Sciatic nerve (tissue), 2 donors: ENCODE results near the gene TLE5. TPM values are rescaled to one million over a fixed set of nuclear protein-coding genes. Genes with fewer than 3 reads are reported as not detected.
A peak's percentile ranks its signal among the peaks of the same experiment; 100 is the strongest.

Source experiments
- ATAC-seq: fragments of 200-7000 bp; cut with Tn5 transposase; one replicate; pipeline ENCODE4 v1.9.1; 2020; ENCODE audit warnings: mild to moderate bottlenecking, moderate library complexity
- DNase-seq: peaks from one replicate; pipeline ENCODE4 v3.0.0-alpha.2; 2020; ENCODE audit warnings: low spot score
- intact Hi-C: fragments of 100-400 bp; cut with DNase I; formaldehyde crosslinking; loops from one replicate; pipeline ENCODE4 v1.14.2; 2022
- total RNA-seq: library from RNA; stranded (reverse); fragmentation: NEBNext Ultra II Directional; extraction: Animal tissue kit (Norgen Biotek cat#: 25700); gene quantifications from one replicate; pipeline ENCODE4 v1.2.1, GENCODE V29; 2021
- donor health status: DM: no; HTN: no; CAD: no.
- donor health status: DM: no; HTN: no; CAD: no.

Gene TLE5
- total RNA-seq, 1 donor from 2014 or later, result 708 TPM

- ATAC-seq, result peak; percentile 51
- intact Hi-C loops, result loop anchor here (10.0 kb wide), 1 partner anchor 50 kb away; no protein-coding TSS in a partner anchor
- peak; percentile 76 for DNase-seq
Observed at GRCh38 chr19:3034656-3035541, 27.4 kb downstream of the TLE5 start.

DNA sequence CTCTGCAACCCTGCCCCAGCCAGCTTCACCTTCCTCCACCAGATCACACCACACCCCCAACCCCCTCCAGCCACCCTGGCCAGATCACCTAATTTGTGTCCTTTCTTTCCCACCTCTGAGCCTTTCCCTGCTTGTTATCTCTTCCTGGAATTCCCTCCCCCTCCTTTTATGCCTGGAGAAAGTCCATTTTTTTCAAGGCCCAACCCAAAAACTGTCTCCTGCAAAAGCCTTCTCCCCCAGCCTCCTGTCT lies 28.0 kb downstream of the TLE5 start:
- intact Hi-C loops, result loop anchor here (10.0 kb wide), 1 partner anchor 50 kb away; no protein-coding TSS in a partner anchor
- ATAC-seq, result no peak
- no peak for DNase-seq

DNA sequence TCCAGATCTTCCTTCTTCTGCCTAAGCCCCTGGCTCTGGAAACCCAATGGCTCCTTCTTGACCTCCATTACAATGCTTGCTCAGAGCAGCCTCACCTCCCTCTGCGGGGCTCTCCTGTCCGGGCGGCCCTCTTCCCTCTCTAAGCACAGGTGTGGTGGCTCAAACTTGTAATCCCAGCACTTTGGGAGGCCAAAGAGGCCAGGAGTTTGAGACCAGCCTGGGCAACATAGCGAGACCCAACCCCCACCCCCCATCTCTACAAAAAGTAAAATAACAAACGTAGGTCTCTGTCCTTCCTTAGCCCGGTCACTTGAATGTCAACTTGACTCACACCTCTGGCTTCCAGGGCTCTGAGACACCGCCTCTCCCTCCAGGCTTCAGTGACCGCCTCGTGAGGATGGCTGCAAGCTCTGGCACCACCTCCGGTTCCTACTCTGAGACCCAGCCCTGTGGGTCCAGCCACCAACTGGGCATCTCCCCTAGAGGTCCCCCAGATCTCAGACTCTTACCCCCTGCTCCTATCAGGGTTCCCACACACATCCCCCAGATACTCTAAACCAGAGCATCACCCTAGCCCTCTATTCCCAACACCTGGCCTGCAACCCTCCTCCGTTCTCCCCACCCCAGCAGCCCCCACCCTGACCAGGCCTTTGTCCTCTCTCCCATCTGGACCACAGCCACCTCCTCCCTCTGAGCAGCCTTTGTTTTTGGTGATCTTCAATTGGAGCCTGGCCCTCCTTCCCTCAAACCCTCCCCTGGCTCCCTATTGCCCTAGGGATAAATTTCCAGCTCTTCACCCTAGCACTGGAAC lies 28.5 kb downstream of the TLE5 start:
- DNase-seq, result no peak
- intact Hi-C loops, result loop anchor here (10.0 kb wide), 1 partner anchor 49 kb away; no protein-coding TSS in a partner anchor

GRCh38 chr19:3031607-3031867 lies 30.8 kb downstream of the TLE5 start:
- ATAC-seq (no peak), DNase-seq (no peak)
- intact Hi-C loops, result loop anchor here (10.0 kb wide), 1 partner anchor 47 kb away; no protein-coding TSS in a partner anchor

More for the DNA sequence above, 28.5 kb downstream of the TLE5 start:
- no peak for ATAC-seq

- DNase-seq, result no peak
- ATAC-seq, result no peak
- intact Hi-C loops, result no loop called here
Observed at GRCh38 chr19:3029065-3029923, 33.0 kb downstream of the TLE5 start, which contains the start of gene TLE2. Gene TLE2 (minus strand): TSS chr19:3029280. CDS start chr19:3028904, 376 bp downstream.

- no peak for DNase-seq
- intact Hi-C loops, result no loop called here
- ATAC-seq, result peak; percentile 27
Observed at GRCh38 chr19:3028305-3029064, 33.8 kb downstream of the TLE5 start.

- DNase-seq (no peak), ATAC-seq (peak; percentile 11)
- intact Hi-C loops, result no loop called here
Observed at GRCh38 chr19:3027981-3028304, 34.4 kb downstream of the TLE5 start.

DNA sequence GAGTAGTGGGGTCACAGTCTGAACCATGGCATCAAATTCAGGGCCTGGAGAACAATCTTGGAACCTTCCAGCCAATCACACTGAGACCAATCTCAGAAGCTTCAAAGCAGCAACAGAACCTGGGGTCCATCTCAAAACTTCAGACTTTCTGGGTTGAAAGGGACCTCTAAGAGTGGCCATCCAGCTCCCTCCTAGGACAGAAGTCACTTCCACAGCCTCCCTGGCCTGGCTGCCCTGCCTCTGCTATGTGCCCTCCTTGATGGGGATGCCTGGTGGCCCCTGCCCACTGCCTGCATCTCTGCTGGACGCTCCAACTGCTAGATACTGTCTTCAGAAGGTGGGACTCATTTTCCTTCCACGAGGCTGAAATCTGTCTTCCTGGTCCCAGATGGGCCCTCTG lies 35.0 kb downstream of the TLE5 start:
- intact Hi-C loops, result no loop called here
- DNase-seq (no peak), ATAC-seq (peak; percentile 2)

GRCh38 chr19:3026768-3027167 lies 35.5 kb downstream of the TLE5 start:
- ATAC-seq (no peak), DNase-seq (no peak)
- intact Hi-C loops, result no loop called here

GRCh38 chr19:3025549-3025886 lies 36.8 kb downstream of the TLE5 start:
- ATAC-seq (no peak), DNase-seq (no peak)
- intact Hi-C loops, result no loop called here

DNA sequence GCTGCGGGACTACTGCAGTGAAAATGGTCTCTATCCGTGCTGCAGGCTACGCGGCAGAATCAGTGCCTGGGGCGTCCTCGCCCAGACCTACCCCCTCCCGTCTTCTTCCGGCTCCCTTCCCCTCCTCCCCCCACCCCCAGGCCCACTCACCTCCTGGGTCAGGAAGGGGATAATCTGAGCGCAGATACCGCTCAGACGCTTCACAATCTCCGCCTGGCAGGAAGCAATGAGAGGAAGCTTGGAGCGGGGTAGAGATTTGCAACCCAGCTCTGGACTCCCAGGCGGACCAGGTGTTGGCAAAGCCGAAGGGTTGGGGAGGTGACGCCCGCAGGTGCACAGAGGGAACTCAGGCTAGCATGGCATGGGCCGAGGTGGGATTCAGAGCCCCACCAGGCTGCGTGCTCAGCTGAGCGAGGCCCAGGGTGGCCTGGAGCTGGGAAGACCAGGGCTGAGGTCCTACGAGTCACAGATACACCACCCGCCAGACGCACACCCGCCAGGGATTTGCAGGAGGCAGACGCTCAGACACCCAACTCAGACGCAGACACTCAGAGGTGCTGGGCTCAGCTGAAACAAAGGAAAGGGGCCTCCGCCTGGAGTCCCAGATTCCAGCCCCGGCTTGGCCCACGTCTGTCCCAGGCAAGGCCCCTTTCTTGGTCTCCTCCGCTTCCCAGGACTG lies 37.3 kb downstream of the TLE5 start:
- no peak for ATAC-seq

DNA sequence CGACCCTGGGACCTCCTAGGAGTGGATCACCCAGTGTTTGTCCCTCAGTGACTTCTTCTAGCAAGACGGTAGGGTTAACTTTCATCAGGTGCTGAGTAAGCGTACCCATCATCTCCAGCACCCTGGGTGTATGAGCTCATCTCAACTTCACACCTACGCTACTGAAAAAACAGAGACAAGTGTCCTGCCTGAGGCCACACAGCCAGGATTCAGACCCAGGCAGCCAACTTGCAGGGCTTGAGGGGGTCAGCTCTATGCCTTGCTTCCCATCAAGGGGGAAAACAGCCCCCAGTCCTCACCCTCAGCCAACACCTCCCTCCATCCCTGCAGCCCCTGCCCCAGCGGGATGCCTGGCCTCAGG lies 37.8 kb downstream of the TLE5 start:
- DNase-seq (no peak), ATAC-seq (no peak)
- intact Hi-C loops, result no loop called here

More for the DNA sequence above, 37.3 kb downstream of the TLE5 start:
- intact Hi-C loops, result no loop called here
- DNase-seq, result no peak

GRCh38 chr19:3020321-3020960 lies 41.9 kb downstream of the TLE5 start:
- intact Hi-C loops, result no loop called here
- no peak for DNase-seq
- ATAC-seq, result peak; percentile 77

DNA sequence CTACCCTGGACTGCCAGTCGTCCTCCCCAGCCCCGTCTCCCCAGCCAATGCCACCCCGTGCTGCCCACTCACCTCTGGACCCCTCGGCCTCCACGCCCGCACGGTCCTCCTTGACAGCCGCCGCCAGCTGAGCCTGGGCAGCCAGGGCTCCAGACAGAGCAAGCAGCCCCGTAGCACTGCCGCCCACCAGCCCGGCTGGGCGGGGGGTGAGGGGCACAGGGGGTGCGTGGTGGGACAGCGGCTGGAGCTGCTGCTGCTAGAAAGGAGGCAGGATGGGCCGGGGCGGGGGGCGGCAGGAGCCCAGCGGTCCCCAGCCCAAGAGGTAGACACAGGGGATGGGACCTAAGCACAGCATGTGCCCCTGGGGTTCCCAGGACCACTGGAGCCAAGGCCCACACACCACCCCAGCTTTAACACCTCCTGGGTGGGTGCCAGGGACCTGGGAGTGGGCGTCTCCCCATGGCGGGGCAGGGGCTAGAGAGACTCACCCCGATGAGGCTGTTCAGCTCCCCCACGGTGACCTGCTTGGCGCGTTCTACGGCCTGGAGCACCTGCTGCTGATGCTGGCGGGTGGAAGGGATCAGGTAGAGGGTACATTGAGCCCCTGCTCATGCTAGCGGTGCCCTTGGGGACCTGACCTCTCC lies 43.0 kb downstream of the TLE5 start:
- no peak for DNase-seq
- intact Hi-C loops, result no loop called here
- no peak for ATAC-seq

DNA sequence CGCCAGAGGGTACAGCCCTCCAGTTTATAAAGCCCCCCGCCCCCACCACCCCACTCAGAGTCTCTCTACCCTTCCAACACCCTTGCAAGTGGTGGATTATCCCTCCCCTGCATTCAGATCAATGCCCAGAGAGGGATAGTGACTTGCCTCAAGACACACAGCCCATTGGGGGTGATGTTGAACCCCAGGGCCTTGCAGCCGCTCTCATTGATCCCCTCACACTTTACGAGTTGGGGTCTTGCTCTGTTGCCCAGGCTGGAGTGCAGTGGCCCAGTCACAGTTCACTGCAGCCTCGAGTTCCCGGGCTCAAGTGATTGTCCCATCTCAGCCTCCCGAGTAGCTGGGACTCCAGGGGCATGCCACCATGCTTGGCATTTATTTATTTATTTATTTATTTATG lies 44.4 kb downstream of the TLE5 start:
- DNase-seq (no peak), ATAC-seq (no peak)
- intact Hi-C loops, result no loop called here

DNA sequence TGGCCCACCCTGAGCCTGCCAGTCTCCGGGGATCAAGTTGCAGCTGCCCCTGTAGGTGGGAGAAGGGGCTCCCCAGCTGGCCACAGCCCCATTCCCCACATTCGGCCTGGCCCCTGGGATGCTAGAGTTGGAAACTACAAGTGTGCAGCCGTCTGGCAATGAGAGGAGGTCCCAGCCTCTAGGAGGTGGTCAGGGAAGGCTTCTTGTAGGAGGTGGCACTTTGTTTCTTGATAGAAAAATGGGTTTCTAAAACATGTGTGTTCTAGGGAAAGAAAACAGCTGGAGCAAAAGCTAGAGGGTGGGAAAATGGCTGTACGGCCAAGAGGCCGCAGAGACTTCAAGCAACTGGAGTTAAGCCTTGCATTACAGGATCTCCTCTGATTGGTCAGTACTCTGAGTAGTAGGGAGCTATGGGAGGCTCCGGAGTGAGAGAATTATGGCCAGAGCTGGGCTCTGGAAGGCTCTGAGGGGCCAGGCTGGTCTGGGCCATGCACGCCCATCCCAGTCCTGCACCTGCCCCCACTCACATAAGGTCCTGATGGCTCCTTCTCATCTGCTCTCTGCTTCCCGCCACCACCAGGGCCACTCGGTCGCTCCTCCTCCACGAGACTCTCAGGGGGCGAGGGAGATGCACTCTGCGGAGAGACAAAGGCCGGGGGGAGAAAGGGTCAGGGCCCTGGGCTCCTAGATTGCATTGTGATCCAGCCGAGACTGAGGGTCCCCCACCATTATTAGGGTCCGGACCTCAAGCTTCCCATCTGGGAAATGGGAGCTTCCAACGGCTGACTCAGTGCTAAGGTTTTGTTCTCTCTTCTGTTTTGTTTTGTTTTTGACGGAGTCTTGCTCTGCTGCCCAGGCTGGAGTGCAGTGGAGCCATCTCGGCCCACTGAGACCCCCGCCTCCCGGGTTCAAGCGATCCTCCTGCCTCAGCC lies 46.9 kb downstream of the TLE5 start:
- no peak for DNase-seq
- no peak for ATAC-seq
- intact Hi-C loops, result no loop called here

- ATAC-seq (no peak), DNase-seq (no peak)
- intact Hi-C loops, result no loop called here
Observed at GRCh38 chr19:3014135-3014534, 48.2 kb downstream of the TLE5 start.
